Kidney glomerular epithelial cell (primary cell): Measurements from ENCODE around the gene LENEP.
"Not testable (repeated sequence)": the region's sequence is repeated elsewhere in the genome, so short reads cannot be mapped to it uniquely, and the experiment has no call there.

Experiments
- DNase-seq: peaks from one replicate; lab custom pipeline; 2025; lab: John Stamatoyannopoulos, UW

The LENEP gene

DNA sequence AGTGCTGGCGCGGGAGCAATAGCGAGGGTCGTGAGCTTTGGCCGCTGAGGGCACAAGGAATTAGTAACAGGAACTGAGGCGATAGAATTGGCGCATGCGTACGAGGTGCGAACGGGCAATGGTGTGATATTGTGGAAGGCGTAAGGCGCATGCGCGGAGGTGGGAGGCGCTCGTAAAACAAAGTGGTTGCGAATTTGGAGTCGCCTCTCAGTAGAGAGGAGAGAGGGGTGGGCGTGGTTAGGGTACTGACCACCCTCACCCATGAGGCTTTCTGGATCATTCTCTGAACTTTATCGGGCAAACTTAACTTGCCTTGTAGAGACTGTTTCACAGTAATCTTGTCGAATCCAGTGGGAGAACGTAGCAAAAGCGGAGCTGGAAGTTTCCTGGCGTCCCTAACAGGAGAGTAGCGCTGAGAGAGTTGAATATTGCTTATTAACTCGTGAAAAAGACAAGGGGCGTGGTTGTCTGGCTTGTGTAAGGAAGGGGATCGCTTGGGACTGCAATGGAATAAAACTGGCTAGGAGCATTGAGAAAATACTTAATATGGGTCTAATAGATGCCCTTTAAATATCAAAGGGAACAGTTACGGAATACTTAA, 18.5 kb upstream of the LENEP start:
- DNase-seq, result peak; percentile 99

DNA sequence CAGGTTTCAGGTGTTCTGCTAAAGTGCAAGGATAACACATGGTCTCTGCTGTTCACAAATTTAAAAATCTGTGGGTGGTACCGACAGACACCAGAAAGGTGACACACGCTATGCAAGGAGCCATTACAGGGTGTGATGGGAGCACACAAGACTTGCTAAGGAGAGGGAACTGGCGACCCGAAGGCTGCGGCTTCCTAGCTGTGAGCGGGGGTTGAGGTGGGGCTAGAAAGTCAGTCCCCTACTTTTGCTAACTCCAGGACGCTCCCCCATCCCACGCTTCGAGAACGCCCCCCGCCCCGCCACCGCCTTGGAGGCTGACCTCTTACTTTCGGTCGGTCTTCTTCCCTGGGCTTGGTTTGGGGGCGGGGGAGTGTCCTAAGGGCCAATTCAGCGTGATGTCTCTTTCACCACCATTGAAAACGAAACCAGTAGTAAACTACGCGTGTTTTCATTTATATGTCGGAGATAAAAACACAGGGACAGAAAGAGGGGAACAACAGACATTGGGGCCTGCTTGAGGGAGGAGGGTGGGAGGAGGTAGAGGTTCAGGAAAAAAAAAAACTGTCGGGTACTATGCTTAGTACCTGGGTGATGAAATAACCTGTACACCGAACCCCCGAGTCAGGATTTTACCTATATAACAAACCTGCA, 17.9 kb upstream of the LENEP start:
- peak; percentile 69 for DNase-seq

DNA sequence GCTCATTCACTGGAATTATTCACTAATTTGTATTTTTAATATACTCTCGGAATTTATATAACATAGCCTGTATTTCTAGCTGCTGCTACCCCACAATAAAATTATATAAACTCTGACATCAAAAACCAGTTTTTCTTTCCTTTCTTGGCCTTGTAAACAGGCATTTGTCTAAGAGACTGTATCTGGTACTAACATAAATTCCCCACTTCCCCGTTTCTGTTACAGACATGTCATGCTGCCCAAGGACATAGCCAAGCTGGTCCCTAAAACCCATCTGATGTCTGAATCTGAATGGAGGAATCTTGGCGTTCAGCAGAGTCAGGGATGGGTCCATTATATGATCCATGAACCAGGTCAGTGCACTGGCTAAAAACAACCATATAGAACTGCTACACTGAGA, 15.6 kb upstream of the LENEP start:
- not testable (repeated sequence) for DNase-seq

DNA sequence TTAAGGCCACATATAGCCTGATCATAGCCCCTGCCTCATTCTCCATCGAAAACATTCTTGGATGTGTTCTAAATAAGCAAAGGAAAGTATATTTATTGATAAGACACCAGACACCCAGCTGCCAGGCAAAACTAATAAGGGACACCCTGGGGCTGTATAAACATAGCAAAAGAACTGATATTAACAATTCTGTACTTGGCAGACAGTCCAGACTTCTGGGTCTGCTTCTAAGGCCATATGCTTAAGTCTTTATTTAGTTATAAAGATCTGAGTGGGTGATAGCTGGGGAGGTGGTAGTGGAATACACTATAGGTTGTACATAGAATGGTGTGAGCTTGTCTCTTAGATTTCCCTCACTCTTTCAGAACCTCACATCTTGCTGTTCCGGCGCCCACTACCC, 15.0 kb upstream of the LENEP start:
- no peak for DNase-seq

DNA sequence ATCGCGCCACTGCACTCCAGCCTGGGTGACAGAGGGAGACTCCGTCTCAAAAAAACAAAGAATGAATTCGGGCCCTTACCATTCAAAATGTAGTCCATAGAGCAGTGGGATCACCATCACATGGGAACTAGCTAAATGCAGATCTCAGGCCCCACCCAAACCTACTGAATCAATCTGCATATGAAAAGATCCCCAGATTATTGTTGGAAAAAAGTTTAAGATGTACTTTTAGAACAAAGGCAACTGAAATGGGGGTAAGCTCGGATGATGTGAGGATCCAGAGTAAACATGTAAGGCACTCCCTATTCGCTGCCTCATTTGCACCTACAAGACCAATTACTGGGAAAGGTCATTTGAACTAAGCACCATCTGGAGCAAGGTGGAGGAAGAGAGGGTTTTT, 11.0 kb upstream of the LENEP start:
- no peak for DNase-seq

DNA sequence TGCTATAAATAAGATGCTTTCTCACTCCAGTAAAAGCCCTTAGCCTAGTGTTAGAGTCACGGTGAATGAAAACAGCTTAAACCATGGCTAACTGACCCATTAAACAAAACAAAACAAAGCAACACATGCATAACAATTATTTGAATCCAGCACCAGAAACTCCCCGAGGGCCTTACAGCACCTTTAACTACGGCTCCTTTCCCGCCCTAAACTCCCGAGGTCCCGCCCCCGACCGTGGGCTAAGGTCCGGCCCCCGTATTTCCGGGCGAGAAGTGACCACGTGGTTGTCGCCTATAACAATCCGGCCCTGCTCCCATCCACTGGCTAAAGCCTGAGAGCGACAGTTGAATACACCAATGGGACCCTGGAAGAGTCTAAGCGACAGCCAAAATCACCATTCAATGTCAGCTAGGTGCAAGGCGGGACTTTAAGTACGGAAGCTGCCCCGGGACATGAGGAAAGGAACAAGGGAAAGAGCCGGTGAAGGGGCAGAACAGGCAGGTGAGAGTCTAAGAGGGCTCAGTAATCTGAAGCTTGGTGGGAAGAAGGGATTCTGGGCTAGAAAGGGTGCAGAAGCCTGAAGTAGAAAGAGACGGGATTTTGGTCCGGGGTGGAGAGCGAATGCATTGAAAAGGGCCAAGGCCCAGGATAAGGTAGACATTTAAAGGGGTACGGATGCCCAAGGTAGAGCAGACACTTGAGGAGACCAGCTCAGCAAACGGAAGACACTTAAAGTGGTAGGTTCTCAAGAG, 10.3 kb upstream of the LENEP start, which contains the start of gene FLAD1:
Gene FLAD1, plus strand, starts transcription at position 448 of the 752 bp plus-strand sequence. CDS start 351 bp downstream, outside the sequence.
- peak; percentile 99 for DNase-seq

DNA sequence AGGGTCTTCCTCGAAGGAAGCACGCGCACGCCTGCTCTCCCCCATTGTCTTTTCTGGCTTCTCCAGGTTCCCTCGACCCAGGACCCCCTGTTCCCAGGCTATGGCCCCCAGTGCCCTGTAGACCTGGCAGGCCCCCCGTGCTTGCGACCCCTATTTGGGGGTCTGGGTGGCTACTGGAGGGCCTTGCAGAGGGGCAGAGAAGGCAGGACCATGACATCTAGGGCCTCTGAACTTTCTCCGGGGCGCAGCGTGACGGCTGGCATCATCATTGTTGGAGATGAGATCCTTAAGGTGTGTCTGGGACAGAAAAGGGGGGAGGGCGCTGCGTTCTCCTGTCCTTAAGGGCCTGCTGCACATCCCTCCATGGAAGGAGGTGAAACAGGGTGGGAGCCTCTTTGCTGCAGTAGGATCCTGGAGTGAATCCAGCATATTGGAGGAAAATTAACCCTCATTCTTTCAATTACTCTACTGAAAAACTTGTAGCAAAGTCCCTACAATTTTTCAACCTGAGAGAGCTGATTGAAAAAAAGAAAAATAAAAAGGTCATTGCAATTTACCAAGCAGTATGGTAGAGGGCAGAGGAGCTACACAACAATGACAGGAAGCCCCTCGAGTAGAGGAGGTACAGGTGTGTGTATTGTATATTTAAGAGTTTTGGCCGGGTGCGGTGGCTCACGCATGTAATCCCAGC, 9.5 kb upstream of the LENEP start:
- DNase-seq, result no peak

DNA sequence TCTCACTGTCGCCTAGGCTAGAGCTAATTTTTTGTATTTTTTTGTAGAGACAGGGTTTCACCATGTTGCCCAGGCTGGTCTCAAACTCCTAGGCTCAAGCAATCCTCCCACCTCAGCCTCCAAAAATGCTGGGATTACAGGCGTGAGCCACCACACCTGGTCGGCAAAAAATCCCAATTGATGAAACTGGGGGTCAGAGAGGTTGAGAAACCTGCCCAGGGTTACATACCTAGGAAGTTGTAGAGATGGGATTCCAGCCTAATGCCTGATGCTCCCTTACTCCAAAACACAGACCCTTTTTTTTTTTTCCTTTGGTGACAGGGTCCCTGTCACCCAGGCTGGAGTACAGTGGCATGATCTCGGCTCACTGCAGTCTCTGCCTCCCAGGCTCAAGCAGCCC, 6.7 kb upstream of the LENEP start:
- not testable (repeated sequence) for DNase-seq

DNA sequence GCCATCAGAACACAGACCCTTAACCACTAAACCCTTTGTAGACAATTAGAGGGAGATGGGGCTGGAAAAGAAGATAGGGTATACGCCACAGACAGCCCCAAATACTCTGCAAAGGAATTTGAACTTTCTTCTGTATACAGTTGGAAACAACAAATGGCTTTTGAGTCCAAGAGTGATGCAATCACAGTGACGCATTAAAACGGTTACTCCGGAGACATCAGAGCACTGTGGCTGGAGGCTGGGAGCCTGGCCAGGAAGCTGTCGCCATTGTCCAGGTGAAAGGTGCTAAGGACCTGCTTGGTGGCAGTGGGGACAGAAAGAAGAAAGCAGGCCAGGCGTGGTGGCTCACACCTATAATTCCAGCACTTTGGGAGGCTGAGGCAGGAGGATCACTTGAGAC, 6.1 kb upstream of the LENEP start:
- no peak for DNase-seq

DNA sequence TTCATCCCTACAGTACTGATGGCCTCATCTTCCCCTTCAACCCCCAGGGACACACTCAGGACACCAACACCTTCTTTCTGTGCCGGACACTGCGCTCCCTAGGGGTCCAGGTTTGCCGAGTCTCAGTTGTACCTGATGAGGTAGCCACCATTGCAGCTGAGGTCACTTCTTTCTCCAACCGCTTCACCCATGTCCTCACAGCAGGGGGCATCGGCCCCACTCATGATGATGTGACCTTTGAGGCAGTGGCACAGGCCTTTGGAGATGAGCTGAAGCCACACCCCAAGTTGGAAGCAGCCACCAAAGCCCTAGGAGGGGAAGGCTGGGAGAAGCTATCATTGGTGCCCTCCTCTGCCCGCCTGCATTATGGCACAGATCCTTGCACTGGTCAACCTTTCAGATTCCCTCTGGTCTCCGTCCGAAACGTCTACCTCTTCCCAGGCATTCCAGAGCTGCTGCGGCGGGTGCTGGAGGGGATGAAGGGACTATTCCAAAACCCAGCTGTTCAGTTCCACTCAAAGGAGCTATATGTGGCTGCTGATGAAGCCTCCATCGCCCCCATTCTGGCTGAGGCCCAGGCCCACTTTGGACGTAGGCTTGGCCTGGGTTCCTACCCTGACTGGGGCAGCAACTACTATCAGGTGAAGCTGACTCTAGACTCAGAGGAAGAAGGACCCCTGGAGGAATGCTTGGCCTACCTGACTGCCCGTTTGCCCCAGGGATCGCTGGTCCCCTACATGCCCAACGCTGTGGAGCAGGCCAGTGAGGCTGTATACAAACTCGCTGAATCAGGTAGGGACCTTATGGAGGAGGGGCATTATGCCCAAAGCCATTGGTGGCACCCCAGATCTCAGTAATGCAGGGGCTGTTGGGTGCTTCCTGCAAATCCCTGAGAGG, 5.1 kb upstream of the LENEP start:
- DNase-seq, result no peak

DNA sequence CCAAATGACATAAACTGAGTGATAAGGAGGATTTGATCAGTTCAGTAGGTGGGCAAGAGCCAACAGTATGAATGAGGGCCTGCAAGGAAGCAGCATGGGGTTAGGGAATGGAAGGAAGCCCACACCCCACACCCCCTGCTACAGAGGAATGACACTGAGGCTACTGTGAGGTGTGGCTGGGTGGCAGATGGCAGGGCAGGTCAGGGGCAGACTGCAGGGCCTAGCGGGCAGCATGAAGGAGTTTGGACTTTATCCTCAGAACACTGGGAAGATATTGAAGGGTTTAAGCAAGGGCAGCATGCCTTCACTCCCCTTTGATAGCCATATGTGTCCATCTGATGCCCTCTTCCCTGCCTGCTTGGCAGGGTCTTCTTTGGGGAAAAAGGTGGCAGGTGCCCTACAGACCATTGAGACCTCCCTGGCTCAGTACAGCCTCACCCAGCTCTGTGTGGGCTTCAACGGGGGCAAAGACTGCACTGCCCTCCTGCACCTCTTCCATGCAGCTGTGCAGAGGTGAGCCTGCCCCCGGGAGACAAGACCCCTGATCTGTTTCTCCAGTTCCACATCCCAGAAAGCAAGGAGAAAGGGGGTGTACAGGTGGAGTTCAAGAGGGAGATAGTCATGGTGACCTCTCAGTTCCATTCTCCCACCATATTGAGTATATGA, 4.1 kb upstream of the LENEP start:
- DNase-seq, result no peak

DNA sequence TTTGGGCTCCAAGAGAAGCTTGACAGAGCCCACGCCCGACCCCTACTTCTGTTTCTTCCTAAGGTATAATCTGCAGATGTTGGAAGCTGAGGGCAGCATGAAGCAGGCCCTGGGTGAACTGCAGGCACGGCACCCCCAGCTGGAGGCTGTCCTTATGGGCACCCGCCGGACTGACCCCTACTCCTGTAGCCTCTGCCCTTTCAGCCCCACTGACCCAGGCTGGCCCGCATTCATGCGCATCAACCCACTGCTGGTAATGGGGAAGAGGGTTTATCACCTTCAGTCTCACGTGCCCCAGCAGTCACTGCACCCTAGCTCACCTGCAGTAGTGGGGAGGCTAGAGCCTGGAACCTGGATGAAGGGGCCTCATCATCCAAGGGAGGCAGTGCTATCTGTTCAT, 3.1 kb upstream of the LENEP start:
- DNase-seq, result no peak

DNA sequence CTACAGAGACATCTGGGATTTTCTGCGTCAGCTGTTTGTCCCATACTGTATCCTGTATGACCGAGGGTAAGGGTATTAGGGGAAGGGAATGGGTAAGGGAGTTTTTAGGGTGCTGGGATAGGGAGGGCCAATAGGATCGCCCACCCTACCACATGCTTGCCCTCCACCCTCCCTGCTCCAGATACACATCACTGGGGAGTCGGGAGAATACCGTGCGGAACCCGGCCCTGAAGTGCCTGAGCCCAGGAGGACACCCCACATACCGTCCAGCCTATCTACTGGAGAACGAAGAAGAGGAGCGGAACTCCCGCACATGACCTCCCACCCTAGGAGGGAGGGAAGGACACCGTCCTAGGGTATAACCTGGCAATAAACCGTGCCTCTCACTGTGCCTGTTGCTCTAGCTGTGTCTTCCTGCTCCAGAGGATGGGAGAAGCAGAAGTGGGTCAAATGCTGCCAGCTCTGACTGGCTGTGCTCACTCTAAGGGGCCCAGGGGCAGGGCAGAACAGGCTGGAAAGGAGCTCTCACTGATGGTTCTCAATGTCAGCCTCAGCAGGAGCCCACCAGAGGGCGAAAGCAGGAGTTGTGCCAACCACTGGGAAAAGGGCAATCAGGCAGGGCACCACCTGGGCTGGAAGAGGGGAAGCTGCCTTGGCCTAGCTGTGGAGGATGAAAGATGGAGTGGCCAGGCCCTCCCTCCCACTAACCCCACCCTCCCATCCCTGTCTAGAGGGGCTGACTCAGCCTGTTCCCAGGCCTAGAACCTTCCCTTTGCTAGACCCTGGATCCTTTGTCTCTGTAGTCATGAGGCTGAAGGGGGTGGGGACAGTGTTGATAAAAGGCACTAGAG, 440 bp upstream of the LENEP start:
- no peak for DNase-seq

DNA sequence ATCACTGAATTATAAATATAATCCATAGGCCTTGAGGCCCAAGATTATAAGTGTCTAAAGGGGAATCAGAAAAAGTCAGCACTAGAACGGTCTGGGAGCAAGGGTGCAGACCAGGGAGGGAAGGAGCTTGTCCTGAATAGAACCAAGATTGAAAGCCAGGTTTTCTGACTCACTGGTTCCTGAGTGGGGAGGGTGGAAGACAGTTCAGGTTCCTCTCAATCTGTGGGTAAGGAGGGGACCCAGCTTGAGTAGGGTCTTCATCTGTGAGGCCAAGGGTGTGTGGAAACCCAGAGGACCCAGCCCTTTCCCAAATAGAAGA, 842 bp downstream of the LENEP start:
- DNase-seq, result no peak

DNA sequence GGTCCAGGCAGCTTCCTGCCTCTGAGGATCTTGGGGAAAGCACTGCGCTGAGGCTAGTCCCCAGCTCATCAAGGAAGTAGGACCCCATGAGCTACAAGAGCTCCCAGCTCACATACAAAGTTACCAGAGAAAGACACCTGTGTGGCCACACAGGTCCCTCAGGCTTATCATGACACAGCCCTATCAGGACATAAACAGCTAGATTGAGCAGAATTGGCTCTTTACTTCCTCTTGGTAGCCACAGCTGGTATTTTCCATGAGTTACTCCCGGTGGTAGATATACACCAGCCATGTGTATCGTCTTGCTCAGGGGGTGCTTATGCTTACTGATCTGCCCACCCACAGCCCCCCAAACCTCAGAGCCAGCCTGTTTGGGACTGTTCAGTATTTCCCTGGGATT, 1.2 kb downstream of the LENEP start:
- no peak for DNase-seq

DNA sequence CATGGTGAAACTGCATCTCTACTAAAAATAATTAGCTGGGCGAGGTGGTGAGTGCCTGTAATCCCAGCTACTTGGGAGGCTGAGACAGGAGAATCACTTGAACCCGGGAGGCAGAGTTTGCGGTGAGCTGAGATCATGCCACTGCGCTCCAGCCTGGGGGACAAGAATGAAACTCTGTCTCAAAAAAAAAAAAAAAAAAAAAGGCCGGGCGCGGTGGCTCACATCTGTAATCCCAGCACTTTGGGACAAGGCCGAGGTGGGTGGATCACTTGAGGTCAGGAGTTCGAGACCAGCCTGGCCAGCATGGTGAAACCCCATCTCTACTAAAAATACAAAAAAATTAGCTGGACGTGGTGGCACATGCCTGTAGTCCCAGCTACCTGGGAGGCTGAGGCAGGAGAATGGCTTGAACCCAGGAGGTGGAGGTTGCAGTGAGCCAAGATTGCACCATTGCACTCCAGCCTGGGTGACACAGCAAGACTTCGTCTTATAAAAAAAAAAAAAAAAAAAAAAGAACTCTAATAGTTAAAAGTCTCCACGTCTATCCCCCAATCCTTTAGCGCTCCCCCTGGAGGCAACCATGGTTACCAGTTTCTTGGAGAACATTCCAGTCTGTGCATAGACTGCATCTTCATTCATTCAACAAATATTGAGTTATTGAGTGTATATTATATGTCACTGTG, 2.1 kb downstream of the LENEP start:
- peak; percentile 52 for DNase-seq

DNA sequence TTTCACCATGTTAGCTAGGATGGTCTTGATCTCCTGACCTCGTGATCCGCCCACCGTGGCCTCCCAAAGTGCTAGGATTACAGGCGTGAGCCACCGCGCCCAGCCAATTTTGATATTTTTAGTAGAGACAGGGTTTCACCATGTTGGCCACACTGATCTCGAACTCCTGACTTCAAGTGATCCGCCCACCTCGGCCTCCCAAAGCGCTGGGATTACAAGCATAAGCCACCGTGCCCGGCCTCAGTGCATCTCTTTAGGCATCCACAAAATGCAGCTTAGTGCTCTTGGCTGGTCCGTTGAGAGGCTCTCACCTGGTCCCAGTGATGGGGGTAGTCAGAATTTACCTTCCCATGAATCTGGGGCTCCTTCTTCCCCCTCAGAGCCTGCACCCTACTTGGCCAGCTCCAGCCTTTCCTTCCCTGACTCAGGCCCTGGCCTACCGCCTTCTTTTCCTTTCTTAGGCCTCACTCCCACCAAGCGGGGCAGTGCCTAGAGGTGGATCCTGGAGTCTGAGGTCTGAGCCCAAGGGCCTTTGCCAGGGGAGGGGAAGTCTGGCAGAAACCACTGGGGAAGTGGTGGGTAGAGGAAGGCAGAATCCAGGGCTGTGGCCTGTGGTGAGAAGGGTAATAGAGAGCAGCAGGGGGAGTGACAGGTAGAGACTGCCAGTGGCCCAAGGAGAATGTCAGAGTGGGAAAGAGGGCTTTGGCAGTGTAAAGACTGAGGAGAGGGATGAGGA, 3.7 kb downstream of the LENEP start:
- DNase-seq, result no peak

DNA sequence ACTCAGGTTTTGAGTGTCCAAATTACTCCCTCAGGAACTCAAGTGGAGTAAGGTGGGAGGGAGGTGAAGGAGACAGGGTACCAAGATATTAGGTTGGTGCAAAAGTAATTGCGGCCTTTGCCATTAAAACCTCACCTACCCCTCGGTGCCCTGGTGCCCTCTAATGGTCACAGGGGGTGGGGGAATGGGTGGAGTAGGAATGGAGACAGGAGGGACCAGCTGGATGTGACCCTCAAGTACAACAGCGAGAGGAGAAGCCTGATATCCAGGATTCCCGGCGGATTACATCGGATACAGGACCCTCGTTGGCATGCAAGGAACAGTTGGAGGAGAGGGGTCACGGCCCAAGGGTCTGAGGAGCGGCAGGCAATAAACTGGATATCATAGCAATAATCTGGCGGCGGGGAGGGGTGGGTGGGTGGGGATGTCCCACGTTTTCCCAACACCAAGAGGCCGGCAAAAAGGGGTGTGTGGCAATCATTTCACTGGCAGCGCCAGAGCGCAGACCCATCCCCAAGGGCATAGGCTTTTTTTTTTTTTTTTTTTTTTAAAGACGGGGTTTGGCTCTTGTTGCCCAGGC, 4.9 kb downstream of the LENEP start:
- DNase-seq, result no peak
